ENCODE measurements around the gene GABRG3.
"Not testable (repeated sequence)": the region's sequence is repeated elsewhere in the genome, so short reads cannot be mapped to it uniquely, and the experiment has no call there.

Gene GABRG3

DNA sequence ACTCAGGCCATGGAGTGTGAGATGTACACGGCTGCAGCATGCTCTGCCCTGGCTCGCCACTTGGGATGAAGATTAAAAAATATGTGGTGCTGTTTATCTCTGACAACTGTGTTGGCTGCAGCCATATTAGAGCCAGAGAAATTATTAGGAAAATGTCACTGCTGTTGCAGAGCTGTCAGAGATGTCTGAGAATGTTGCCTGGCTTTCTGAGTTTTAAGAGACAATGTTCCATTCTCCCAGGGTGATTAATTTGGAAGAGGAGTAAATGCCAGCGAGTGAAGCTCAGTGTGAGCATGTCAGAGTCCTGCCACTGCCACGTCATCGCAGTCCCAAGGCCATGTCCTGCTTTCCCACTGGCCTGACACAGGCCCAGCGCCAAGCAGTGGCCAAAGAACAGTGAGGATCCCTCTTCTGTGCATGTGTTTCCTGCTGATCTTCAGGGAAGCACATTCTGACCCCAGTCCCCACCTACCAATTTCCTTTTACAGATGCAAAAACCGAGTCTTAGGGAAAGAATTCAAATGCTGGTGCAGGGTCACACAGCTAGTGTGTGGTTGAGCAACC, 370.9 kb downstream of the GABRG3 start:
- no peak for DNase-seq (ENCODE audit: low spot score)

DNA sequence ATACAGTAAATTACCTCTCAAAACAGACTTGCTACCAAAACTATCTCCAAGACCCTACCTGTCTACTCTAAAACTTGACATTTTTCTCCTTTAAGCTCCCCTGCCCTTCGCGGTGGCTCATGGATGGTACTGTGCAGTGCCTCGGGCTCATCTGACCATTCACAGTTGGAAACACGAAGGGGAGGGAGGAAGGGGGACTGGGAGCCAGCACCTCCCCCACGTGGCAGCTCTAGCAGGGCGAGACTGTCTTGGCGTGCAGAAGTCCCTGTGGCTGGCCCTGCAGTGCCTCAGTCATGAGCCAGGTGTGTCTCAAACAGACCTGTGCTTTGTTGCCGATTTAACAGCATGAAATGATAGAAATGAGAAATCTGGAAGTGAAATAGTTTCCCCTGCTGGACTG, 372.0 kb downstream of the GABRG3 start:
- no peak for DNase-seq (ENCODE audit: low spot score)

DNA sequence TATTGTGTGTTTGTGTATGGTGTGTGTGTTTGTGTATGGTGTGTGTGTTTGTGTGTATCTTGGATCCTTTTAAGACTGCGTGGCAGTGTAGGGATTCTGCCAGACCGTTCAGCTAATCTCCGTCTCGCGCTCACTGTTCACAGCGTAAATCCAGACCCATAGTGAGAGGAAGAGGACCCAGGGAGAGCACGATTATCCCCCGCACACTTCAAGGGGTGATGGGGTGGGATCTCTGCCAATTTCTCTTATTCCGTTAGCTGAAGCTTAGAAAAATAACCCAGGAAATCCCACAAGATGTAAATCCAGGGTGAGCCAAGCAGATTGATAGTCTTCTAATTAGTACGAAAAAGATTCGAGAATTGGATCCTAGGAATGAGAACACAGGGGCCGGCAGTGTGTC, 381.2 kb downstream of the GABRG3 start:
- DNase-seq (ENCODE audit: low spot score), result no peak

DNA sequence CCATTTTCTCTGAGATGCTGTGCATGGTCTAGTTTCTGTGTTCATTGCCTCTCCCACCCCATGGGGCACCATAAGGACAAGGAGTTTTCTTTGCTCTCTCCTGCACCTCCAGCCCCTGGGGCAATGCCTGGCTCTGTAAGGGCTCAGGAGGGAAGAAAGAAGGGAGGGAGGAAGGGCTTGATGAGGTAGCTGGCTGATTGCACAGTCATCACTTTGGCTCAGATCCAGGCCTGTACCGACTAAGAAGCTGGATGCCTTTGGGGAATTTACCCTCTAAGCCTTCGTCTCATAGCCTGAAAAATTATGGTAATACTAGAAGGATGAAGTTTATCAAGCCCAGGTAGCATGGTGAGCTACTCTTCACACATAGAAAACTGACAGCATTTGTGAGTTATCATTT, 382.9 kb downstream of the GABRG3 start:
- DNase-seq (ENCODE audit: low spot score), result no peak

DNA sequence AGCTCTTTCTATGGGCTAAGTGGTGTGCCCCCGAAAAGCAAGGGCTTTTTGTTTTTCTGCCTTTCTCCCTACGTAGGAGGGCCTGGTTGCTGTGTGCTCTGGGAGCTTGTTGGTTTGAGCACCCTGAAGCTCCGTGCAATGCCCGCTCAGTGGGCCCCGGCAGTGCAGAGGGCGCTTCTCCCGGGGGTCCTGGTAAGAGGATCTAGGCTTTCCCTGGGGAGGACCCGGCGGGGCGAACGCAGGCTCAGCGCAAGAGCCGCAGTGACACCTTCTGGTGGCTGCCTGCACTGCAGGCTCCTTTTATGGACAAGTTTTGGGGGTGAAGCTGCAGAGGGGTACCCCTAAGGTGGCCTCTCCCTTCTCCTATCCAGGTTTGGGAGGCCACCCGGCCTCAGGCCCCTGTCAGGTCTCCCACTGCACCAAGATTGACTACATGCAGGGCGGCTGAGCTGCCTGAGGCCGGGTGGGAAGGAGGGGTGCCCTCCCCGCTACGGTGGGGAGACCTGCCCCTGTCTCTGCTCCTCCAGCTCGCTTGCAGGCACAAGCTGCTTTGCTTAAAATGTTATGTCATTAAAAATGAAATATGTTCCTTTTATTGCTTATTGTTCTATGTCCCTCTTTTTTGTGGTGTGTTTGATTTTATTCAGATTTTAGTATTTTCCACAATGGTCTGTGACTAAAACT, 387.9 kb downstream of the GABRG3 start:
- DNase-seq (ENCODE audit: low spot score), result no peak

DNA sequence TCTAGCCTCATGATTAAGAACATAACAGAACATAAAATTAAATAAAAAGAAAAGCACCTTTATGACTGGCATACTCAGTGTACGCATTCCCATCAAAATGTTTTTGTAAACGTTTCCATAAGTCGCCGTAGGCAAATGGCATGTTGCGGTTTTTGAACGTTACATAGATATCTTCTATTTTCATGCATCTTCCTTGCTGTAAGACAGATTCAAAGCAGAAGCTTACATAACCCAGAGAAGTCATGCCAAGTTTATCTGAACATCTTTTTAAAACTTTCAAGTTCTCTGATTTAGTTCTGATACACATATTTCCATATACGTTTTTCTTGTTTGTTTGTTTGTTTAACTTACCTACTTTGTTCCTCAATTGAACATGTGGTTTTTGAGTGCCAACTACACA, 388.6 kb downstream of the GABRG3 start:
- DNase-seq (ENCODE audit: low spot score), result no peak

DNA sequence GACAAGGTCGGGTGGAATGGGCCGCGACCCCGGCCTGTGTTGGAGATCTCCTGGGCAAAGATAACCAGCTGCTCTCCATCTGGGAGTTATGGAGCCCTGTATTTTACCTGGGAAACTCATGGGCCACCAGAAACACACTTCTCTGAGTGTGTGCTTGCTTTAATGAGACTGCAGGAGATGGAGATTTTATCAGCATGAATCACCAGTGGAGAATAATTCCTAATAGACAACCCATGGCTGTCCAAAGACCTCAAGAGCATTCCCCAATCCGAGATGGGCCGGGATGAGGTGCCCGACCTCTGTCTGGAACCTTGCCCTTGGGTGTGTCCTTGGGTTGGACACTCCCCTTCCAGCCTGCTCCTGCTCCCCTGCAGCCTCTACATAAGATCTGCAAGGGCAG, 389.3 kb downstream of the GABRG3 start:
- no peak for DNase-seq (ENCODE audit: low spot score)

DNA sequence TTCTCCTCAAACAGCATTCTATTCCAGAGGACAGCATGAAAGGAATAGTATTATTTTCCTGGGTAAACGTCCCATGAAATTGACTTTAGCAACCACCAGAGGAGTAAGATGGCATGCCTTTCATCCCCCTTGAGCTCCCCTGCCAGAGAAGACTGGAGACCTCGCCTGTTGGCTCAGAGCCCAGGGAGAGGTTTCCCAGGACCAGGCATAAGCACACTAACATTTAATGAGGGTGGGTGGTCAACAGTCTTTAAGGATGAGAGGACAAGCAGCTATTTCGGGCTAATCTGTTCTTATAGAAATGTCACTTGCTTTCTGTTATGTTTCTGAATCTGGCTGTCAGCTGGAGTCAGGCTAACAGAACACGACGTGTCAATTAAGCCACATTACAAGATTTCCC, 390.5 kb downstream of the GABRG3 start:
- no peak for DNase-seq (ENCODE audit: low spot score)

DNA sequence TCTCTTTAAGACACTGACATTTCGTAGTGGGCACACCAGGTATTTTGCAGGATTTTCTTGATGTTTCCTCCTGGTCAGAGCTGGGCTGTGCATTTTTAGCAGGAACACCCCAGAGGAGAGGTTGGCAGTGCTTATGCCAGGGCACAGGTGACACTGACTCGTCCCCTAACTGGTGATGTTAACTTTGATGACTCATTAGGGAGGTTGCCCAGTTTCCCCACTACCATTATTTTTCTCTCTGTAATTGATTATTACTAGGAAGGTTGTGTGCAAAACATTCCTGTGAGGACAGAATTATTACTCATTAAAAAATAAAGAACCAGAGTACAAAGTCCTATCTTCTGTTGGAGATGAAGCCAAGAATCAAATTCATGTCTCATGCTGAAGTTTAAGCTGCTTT, 394.5 kb downstream of the GABRG3 start:
- no peak for DNase-seq (ENCODE audit: low spot score)

DNA sequence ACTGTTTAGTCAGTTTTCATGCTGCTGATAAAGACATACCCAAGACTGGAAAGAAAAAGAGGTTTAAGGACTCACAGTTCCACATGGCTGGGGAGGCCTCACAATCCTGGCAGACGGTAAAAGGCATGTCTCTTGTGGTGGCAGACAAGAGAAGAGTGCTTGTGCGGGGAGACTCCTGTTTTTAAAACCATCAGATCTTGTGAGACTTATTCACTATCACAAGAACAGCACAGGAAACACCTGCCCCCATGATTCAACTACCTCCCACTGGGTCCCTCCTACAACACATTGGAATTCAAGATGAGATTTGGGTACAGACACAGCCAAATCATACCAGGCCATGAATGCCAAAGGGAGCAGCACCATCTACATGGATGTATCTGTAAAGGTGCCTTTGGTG, 406.4 kb downstream of the GABRG3 start:
- DNase-seq (ENCODE audit: low spot score), result not testable (repeated sequence)

DNA sequence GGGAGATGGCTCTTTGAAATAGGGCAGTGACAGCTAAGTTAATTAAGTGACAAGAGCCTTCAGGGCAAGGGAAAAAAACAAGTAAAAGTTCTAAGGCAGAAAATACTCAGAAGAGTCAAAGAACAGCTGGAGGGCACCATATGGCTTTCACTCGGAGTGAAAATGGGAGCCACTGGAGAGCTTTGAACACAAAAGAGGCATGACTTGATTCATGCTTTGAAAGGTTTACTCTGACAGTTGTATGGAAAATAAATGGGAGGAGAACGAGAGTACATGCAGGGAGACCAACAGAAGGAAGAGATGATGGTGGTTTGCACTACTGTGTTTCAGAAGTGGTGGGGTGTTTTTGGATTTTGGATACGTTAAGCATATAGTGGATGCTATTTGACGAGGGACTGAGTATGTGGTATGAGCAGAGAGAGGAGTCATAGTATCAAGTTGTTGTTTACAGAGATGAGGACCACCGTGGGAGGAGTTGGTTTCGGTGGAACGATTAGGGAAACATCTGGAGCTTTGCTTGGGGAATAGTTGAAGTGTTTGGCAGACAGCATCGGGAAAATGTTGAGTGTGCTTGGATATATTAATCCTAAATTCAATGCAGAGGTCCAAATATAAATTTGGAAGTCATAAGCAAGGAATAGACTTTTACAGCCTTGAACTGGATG, 411.5 kb downstream of the GABRG3 start:
- DNase-seq (ENCODE audit: low spot score), result no peak

DNA sequence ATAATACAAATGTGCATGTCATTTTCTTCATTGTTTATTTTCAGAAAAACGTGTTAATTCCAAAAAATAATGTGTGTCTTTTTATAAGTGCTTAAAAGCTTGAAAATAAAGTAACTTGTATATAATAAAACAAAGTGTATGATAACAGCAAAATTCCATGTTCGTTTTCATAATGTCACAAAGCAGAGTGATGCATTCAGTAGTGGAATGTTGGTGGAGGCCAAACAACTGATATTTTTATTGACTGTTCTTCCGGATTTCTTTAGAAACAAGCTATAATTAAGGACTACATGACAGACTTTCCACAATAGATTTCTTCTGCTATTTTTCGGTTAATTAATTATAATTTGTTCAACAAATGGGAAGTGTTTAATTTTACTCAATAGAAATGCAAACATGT, 412.7 kb downstream of the GABRG3 start:
- no peak for DNase-seq (ENCODE audit: low spot score)

DNA sequence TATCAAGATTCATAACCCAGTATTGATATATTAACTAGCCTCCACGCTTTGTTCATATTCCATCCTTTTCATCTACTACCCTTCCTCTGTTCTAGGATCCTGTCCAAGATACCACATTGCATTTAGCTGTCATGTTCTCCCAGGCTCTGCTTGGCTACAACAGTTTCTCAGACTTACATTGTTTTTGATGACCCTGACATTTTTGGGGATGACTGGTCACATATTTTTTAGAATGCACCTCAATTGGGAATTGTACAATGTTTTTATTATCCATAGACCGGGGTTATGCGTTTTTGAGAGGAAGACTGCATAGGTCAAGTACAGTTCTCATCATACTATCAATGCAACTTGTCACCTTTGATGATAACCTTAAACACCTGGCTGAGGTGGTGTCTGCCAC, 421.2 kb downstream of the GABRG3 start:
- no peak for DNase-seq (ENCODE audit: low spot score)

DNA sequence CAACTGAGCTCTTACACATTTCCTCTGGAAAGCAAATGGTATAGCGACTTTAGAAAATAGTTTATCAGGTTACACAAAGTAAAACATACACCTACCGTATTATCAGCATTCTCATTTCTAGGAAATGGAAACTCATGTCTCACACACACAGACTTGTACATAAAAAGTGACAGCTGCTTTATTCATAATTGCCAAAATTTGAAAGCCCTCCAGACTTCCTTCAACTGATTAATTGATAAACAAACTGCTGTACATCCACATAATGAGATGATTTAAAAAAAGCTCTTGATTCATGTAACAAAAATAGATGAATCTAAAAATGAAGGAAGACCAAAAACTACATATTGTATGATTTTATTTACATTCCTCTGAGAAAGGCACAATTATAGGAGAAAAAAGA, 425.5 kb downstream of the GABRG3 start:
- DNase-seq (ENCODE audit: low spot score), result no peak

DNA sequence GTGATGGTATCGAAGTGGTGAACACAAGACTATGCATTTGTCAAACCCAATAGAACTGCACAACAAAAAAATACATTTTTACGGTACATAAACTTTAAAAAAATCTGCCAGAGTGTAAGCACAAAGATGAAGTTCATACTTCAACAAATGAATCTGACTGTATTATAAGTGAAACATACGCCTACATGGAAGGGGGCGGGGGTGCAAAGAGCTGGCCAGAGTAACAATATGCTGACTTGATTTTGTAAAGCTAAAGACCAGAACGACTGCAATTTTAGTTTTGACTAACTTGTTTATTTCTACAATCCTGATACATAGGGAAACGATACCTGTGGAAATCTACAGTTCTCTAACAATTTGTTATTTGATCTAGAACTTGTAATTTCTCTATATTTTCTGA, 426.0 kb downstream of the GABRG3 start:
- DNase-seq (ENCODE audit: low spot score), result no peak

DNA sequence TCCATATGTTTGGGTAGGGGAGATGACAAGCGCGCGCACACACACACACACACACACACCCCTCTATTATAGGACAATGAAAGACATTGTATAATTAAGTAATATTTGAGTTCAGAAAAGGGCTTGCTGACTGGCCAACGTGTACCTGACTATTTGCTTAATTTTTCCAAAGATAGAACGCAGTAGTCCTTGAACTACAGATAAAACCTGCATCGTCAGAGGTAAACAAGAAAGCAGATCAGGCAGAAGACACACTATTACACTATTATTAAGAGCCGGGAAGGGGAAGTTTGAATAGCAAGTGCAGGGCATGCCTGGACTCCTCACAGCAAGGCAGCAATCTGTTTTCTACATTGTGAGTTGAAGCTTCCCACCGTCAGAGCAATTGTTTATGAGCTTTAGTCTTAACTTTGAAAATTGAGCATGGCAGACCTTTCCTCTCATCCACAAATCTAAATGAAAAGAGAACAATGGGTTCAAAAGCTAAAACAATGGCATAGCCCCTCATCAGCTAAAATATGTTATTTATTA, 427.7 kb downstream of the GABRG3 start:
- no peak for DNase-seq (ENCODE audit: low spot score)

DNA sequence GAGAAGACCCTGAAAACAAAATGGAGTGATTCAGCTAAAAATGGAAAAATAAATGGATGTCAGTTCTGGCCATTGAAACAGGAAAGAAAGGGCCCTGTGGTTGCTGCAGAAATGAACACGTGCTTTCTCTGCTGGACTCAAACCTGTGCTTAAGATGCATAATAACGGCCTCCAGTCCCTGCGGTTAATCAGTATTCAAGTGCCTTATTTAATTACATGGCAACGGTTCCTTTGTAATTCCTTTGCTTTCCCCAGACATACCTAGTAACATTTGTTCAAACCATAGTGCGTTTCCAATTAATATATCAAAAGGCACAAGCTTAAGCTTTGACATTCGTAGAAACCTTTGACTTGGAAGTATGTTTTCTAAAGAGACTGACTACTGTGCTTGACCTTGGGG, 428.3 kb downstream of the GABRG3 start:
- DNase-seq (ENCODE audit: low spot score), result no peak

DNA sequence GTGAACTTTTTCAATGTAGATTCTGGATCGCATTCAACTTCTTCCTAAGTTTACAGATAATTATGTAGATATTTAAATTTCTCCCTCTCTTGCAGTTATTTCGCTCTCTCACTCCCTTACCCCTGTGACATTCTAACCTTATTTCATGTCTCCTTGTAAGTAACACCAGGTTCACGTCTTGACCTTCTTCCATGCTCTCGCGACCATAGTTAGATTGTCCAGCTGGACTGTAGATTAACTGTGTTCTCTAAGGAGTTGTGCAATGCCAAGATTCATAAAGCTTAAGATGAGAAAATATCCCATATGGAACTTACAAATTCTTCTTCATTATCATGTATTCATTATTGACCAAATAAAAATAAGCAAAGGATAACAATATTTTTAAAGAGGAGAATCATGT, 430.5 kb downstream of the GABRG3 start:
- no peak for DNase-seq (ENCODE audit: low spot score)

DNA sequence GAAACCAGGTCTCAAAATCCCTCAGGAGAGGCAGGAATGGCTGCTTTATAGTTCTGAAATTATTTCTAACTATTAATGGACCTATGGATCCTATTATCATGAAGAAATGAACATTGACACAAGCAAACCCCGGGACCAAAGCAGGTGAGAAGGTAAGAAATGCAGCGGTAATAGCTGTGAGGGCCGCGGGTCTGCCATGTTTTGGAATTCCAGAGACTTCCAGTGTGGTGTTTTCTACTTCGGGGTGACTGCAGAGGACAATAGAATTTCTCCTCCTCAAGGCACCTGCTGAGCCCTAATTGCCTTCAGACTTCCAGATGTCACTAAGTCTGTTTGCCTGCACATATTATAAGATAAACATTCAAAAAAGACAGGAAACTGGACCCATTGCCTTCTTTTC, 437.4 kb downstream of the GABRG3 start:
- DNase-seq (ENCODE audit: low spot score), result no peak

DNA sequence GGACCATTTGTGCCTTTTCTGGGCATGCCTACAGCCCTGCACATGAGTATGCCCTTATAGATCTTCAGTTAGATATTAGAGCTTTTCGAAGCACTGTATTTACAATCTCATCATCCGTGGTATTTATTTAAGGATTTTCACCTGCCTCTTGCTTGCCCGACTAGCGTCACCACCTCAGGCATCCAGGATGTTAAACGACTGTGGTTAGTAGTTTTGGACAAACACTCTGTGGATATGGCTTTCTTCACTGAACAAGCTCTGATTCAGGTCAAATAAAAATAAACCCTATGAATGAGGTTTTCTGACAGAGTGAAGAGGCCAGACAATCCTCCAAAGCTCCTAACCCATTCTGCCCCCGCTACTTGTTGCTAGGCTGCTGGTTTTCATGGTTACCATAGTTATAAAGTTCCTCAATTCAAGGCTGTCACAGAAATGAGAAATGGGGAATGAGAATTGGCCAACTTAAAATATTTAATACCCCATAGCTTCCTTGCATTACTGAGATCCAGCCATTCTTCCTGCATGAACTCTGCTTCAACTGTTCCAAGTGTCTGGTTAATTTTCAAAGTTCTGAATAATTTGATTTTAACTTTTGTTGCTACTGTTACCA, 440.1 kb downstream of the GABRG3 start:
- DNase-seq (ENCODE audit: low spot score), result no peak

DNA sequence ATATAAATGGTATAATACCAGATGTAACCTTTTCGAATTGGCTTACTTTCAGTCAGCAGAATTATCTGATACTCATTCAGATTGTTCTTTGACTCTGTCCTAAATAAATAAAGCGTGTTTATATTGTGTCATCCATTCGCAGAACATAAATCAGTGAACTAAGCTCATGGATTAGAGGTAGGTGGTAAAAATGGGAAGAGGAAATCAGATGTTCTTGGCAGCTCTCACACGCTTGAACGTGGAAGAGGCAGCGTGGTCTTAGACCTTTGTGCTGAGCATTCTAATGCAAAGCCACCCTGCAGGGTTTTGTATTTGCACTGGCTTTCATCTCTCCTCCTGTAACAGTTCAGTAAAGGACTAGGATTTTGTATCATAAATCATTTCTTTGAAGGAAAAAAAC, 441.4 kb downstream of the GABRG3 start:
- DNase-seq (ENCODE audit: low spot score), result no peak

DNA sequence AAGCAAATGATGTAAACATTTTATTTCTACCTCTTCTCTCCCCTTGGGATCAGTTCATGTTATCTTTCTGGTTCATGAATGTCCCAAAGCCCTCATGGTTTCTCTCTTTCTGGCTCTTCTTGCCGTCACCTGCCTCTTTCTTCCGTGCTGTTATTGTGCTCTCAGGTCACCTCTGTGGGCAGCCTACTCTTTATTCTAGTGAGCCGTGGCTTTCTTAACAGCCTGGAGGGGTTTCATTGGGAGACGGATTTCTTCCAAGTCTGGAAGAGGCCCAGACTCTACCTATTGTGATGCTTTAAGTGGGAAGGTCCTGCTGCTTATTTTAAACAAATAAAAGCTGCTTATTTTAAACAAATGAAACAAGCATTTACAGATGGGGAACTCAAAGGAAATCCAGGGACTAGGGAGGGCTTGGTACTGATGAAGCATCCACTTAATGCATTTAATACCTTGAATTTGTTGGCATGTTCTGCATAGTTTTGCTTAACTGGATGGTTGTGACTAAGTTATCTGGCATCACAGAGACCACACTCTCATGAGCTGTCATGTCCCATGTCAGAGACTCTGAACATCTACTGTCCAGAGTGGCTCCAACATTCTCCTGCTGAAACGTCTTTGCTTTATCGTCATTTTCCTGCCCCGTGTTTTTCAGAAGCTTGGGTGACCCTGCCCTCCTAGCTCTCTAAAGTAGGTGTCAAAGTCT, 443.3 kb downstream of the GABRG3 start:
- DNase-seq (ENCODE audit: low spot score), result no peak

DNA sequence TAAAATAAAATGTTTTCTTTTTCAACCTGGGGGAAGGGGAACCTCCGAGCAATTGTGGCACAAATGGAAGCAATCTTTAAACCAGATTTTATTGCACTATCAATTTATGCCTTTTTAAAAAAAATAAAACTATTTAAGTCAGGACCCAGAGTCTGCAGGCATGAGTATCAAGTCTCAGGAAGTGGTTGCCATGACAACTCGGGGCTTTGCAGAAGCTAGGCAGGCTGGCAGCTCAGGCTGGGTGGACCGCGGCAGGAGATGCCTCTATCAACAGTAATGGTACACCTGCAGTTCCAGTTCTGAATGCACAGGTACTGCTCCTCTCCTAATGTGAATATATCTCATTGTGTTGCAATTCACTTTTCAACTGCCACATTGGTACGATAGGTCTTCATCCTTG, 447.7 kb downstream of the GABRG3 start:
- no peak for DNase-seq (ENCODE audit: low spot score)
